HFFc6 (cell line): ENCODE results near the gene UMPS. TPM values are rescaled to one million over a fixed set of nuclear protein-coding genes. Genes with fewer than 3 reads are reported as not detected.

Source experiments
- DNase-seq: peaks from one replicate; pipeline ENCODE4 v3.0.0-alpha.2; 2018
- H3K27ac Mint-ChIP-seq: 2 replicates; pipeline ENCODE4 v1.8.0; 2020; ENCODE audit warnings: mild to moderate bottlenecking, mixed read lengths
- H3K27me3 Mint-ChIP-seq: 2 replicates; pipeline ENCODE4 v1.8.0; 2021; ENCODE audit warnings: mild to moderate bottlenecking, moderate library complexity, mixed read lengths; ENCODE audit not compliant: insufficient read depth
- H3K36me3 Mint-ChIP-seq: 2 replicates; pipeline ENCODE4 v1.8.0; 2021; ENCODE audit warnings: low read depth, mixed read lengths
- H3K4me1 Mint-ChIP-seq: 2 replicates; pipeline ENCODE4 v1.8.0; 2020; ENCODE audit warnings: low read depth, mixed read lengths
- H3K4me3 Mint-ChIP-seq: 2 replicates; pipeline ENCODE4 v1.8.0; 2020; ENCODE audit warnings: mild to moderate bottlenecking, moderate library complexity, mixed read lengths
- H3K9me3 Mint-ChIP-seq: 2 replicates; pipeline ENCODE4 v1.8.0; 2020; ENCODE audit warnings: mild to moderate bottlenecking, mixed read lengths
- CTCF ChIP-seq: fragments of 200-600 bp; sonication (generic); IDR thresholded peaks from 2 replicates; pipeline ENCODE4 v1.5.0; 2021; ENCODE audit warnings: antibody characterized with exemption, mild to moderate bottlenecking
- total RNA-seq, 6 experiments: library from RNA; stranded (reverse); fragmentation: NEBNext Ultra II Directional; extraction: Animal tissue kit (Norgen Biotek cat#: 25700); gene quantifications; 2 replicates in 1 of 6; 3 replicates in 5 of 6; pipeline ENCODE4 v1.2.3, GENCODE V29; 2021

Gene UMPS
- total RNA-seq, 6 experiments from 2014 or later = 25.2 to 39.6 (median 28.4) TPM

GRCh38 chr3:124761250-124761796 lies 31.1 kb downstream of the UMPS start:
- H3K27me3 Mint-ChIP-seq = peaks cover 3% of the 10 kb centered on the region
- peak overlapping the region; percentile 40 for H3K4me3 Mint-ChIP-seq
- TF ChIP-seq CTCF = peak; percentile 99
- H3K36me3 Mint-ChIP-seq = peaks cover 19% of the 10 kb centered on the region; the same call in 1 of the 2 replicates
- no peaks in the 10 kb centered on the region for H3K9me3 Mint-ChIP-seq
- peak; percentile 66 for DNase-seq
- H3K27ac Mint-ChIP-seq = peak overlapping the region; percentile 53
- H3K4me1 Mint-ChIP-seq = peaks cover 30% of the 10 kb centered on the region

- no peak for TF ChIP-seq CTCF
- Mint-ChIP-seq H3K4me1 (peaks cover 30% of the 10 kb centered on the region), H3K27ac (peak overlapping the region; percentile 53; the same call in 1 of the 2 replicates)
Observed at GRCh38 chr3:124761935-124762660, 31.8 kb downstream of the UMPS start.

GRCh38 chr3:124762661-124763011 lies 32.4 kb downstream of the UMPS start:
- Mint-ChIP-seq H3K27ac (no peak overlapping the region), H3K27me3 (peaks cover 3% of the 10 kb centered on the region), H3K4me3 (no peak overlapping the region), H3K9me3 (no peaks in the 10 kb centered on the region), H3K36me3 (peaks cover 20% of the 10 kb centered on the region; the same call in 1 of the 2 replicates), H3K4me1 (peaks cover 27% of the 10 kb centered on the region)
- no peak for TF ChIP-seq CTCF
- DNase-seq = no peak

More at GRCh38 chr3:124761935-124762660, 31.8 kb downstream of the UMPS start:
- DNase-seq = no peak
- H3K27me3 Mint-ChIP-seq = peaks cover 3% of the 10 kb centered on the region
- H3K9me3 Mint-ChIP-seq = no peaks in the 10 kb centered on the region
- no peak overlapping the region for H3K4me3 Mint-ChIP-seq
- peaks cover 20% of the 10 kb centered on the region; the same call in 1 of the 2 replicates for H3K36me3 Mint-ChIP-seq

GRCh38 chr3:124763206-124763605 lies 33.0 kb downstream of the UMPS start:
- no peak for DNase-seq
- peaks cover 21% of the 10 kb centered on the region for H3K4me1 Mint-ChIP-seq
- H3K9me3 Mint-ChIP-seq = no peaks in the 10 kb centered on the region
- TF ChIP-seq CTCF = no peak
- H3K27me3 Mint-ChIP-seq = peaks cover 3% of the 10 kb centered on the region
- no peak overlapping the region for H3K27ac Mint-ChIP-seq
- H3K4me3 Mint-ChIP-seq = no peak overlapping the region
- peaks cover 22% of the 10 kb centered on the region for H3K36me3 Mint-ChIP-seq

- H3K4me3 Mint-ChIP-seq = no peak overlapping the region
- H3K27me3 Mint-ChIP-seq = peaks cover 3% of the 10 kb centered on the region
- H3K36me3 Mint-ChIP-seq = peaks cover 26% of the 10 kb centered on the region
- DNase-seq = no peak
- TF ChIP-seq CTCF = no peak
- H3K9me3 Mint-ChIP-seq = no peaks in the 10 kb centered on the region
- peaks cover 21% of the 10 kb centered on the region for H3K4me1 Mint-ChIP-seq
- H3K27ac Mint-ChIP-seq = no peak overlapping the region
Observed at GRCh38 chr3:124763644-124764358, 33.5 kb downstream of the UMPS start.
